Activated T-cell treated with anti-CD3 and anti-CD28 coated beads, Interleukin-2, amount 50 U/mL, for 72 hours (primary cell): Measurements from ENCODE around the gene HOXA13. TPM values are rescaled to one million over a fixed set of nuclear protein-coding genes. Genes with fewer than 3 reads are reported as not detected.

Experiments
- ATAC-seq, 2 donors: fragments of 150-1000 bp; cut with Tn5 transposase; replicated peaks in 1 of 2; 2 replicates each; pipeline ENCODE4 v1.10.0; 2021; ENCODE audit warnings: moderate library complexity in 2 of 2, mild to moderate bottlenecking in 1 of 2
- DNase-seq, 2 donors: peaks; one replicate each; pipeline ENCODE4 v3.0.0; 2021 to 2022; ENCODE audit warnings: mixed read lengths in 1 of 2
- H3K27ac Mint-ChIP-seq: one replicate; pipeline ENCODE4 v1.8.0; 2022; ENCODE audit warnings: mild to moderate bottlenecking, moderate library complexity, mixed read lengths
- H3K27me3 Mint-ChIP-seq: one replicate; pipeline ENCODE4 v1.8.0; 2022; ENCODE audit warnings: low read depth, mixed read lengths
- H3K36me3 Mint-ChIP-seq, 2 donors: one replicate each; pipeline ENCODE4 v1.8.0; 2022; ENCODE audit warnings: mixed read lengths in 2 of 2, mild to moderate bottlenecking in 1 of 2; ENCODE audit not compliant: insufficient read depth in 2 of 2
- H3K4me1 Mint-ChIP-seq: one replicate; pipeline ENCODE4 v1.8.0; 2022; ENCODE audit warnings: low read depth, mixed read lengths
- H3K4me3 Mint-ChIP-seq, 2 donors: one replicate each; pipeline ENCODE4 v1.8.0; 2022; ENCODE audit warnings: mild to moderate bottlenecking in 2 of 2, mixed read lengths in 2 of 2, moderate library complexity in 2 of 2
- H3K9me3 Mint-ChIP-seq, 2 donors: one replicate each; pipeline ENCODE4 v1.8.0; 2022; ENCODE audit warnings: mixed read lengths in 2 of 2
- total RNA-seq, 2 donors: library from RNA; stranded (reverse); gene quantifications; one replicate each; pipeline ENCODE4 v1.2.3, GENCODE V29; 2022

Gene HOXA13
- total RNA-seq, 2 donors from 2014 or later, result not detected

DNA sequence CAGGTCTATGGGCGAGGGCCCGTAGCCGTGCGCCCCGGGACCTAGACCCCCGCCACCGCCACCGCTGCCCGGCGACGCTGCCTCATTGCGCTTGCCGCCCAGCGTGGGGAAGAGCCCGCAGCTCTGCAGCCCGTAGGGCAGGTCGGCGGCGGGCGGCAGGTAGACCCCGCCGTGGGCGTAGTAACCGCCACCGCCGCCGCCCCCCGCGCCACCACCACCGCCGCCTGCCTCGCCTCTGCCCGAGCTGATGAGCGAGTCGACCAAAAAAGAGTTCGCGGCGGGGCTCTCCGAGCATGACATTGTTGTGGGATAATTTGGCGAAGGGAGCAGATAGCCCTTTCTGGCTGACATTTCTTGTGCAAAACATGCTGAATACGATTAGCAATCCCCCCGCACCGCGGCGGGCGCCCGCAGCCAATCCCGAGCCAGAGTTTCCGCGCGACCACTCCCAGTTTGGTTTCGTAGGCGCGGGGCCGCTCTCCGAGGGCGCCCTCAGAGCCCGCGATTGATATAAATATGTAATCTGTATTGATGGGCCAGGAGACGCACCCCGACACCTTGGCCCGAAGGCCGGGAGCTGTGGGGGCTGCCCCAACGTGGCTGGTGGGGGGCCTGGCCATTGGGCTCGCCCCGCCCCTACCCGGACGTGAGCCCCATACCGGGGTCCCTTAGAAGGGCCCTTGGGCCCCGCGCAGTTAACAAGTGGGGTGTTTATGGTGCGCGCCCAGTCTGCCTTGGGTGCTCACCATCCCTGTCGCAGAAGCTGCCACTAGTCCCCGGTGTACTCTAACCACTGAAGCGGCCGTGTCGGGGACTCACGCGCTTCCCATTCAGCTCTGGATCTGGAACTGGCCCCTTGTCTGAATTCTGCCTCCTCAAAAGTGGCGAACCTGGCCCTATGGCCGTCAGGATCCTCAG lies 25.7 kb downstream of the HOXA13 start, which contains the start of gene HOXA10:
HOXA10 (minus strand) TSS at position 365 of the 918 bp plus-strand sequence; CDS start at position 351, 14 bp downstream.
- Mint-ChIP-seq H3K27ac (no peak within 1 kb of the TSS), H3K9me3 (no peaks in the 10 kb centered on the region), H3K4me3 (peak within 1 kb of the TSS; percentile 66 to 74), H3K4me1 (peaks cover 17% of the 10 kb centered on the region), H3K36me3 (peaks cover 0 to 2% of the 10 kb centered on the region in 2 donors), H3K27me3 (peaks cover 67% of the 10 kb centered on the region)
- no peak for ATAC-seq
- no peak for DNase-seq

GRCh38 chr7:27173511-27173955 lies 26.4 kb downstream of the HOXA13 start:
- peak; percentile 52 to 55 for DNase-seq
- Mint-ChIP-seq H3K27ac (no peak overlapping the region), H3K36me3 (peaks cover 2% of the 10 kb centered on the region in 2 donors), H3K4me3 (peak overlapping the region; percentile 48 to 66), H3K4me1 (peaks cover 21% of the 10 kb centered on the region), H3K27me3 (peaks cover 66% of the 10 kb centered on the region), H3K9me3 (no peaks in the 10 kb centered on the region)
- peak; percentile 76 to 80 for ATAC-seq

- ATAC-seq (peak; percentile 31 to 32), DNase-seq (no peak)
- peak overlapping the region; percentile 48 to 50 for H3K4me3 Mint-ChIP-seq
- peaks cover 27% of the 10 kb centered on the region for H3K4me1 Mint-ChIP-seq
- peaks cover 66% of the 10 kb centered on the region for H3K27me3 Mint-ChIP-seq
- peaks cover 2 to 3% of the 10 kb centered on the region in 2 donors for H3K36me3 Mint-ChIP-seq
- no peaks in the 10 kb centered on the region for H3K9me3 Mint-ChIP-seq
- H3K27ac Mint-ChIP-seq, result no peak overlapping the region
Measured at GRCh38 chr7:27172823-27173510, 26.9 kb downstream of the HOXA13 start.

DNA sequence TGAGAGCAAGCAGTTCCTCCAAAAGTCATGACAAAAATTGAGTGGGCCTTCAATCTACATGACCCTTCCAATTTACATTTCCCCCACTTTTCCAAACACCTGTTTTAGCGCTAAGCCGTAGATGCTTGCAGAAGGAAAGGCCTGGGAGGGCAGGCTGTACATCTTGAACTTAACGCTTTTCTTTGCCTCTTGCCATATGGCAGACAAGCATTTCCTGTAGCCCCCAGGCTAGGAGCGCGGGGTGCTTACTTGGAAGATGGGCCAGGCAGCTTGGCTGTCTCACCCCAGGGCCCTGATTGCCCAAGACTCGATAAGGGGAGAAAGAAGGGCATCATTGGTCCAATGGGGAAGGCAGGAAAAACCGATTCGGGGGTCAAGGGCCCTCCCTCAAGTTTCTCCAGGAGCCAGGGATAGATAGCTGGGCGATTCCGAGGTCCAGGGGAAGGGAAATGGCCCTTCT lies 27.5 kb downstream of the HOXA13 start:
- H3K27ac Mint-ChIP-seq, result peak overlapping the region; percentile 2
- H3K4me3 Mint-ChIP-seq, result peak overlapping the region; percentile 68 to 72

GRCh38 chr7:27171637-27172314 lies 28.1 kb downstream of the HOXA13 start:
- Mint-ChIP-seq H3K9me3 (no peaks in the 10 kb centered on the region), H3K4me1 (peaks cover 34% of the 10 kb centered on the region), H3K4me3 (peak overlapping the region; percentile 68 to 72), H3K36me3 (peaks cover 2 to 3% of the 10 kb centered on the region in 2 donors), H3K27me3 (peaks cover 71% of the 10 kb centered on the region), H3K27ac (peak overlapping the region; percentile 2)
- ATAC-seq (no peak), DNase-seq (no peak)

More for the DNA sequence above, 27.5 kb downstream of the HOXA13 start:
- H3K36me3 Mint-ChIP-seq, result peaks cover 2 to 3% of the 10 kb centered on the region in 2 donors
- ATAC-seq (no peak), DNase-seq (no peak)
- H3K9me3 Mint-ChIP-seq, result no peaks in the 10 kb centered on the region
- H3K4me1 Mint-ChIP-seq, result peaks cover 30% of the 10 kb centered on the region
- H3K27me3 Mint-ChIP-seq, result peaks cover 66% of the 10 kb centered on the region

- H3K27me3 Mint-ChIP-seq, result peaks cover 72% of the 10 kb centered on the region
- no peak overlapping the region for H3K27ac Mint-ChIP-seq
- no peaks in the 10 kb centered on the region for H3K9me3 Mint-ChIP-seq
- DNase-seq, result no peak
- peak overlapping the region; percentile 5 to 72 for H3K4me3 Mint-ChIP-seq
- H3K36me3 Mint-ChIP-seq, result peaks cover 2 to 3% of the 10 kb centered on the region in 2 donors
- ATAC-seq, result no peak
- peaks cover 34% of the 10 kb centered on the region for H3K4me1 Mint-ChIP-seq
Measured at GRCh38 chr7:27171325-27171636, 28.6 kb downstream of the HOXA13 start.

GRCh38 chr7:27170426-27171324 lies 29.2 kb downstream of the HOXA13 start:
- Mint-ChIP-seq H3K4me3 (peak overlapping the region; percentile 2 to 5), H3K9me3 (no peaks in the 10 kb centered on the region), H3K36me3 (peaks cover 2 to 3% of the 10 kb centered on the region in 2 donors), H3K27me3 (peaks cover 73% of the 10 kb centered on the region), H3K4me1 (peaks cover 38% of the 10 kb centered on the region), H3K27ac (peak overlapping the region; percentile 76)
- ATAC-seq, result no peak
- DNase-seq, result no peak

- no peak for ATAC-seq
- H3K27me3 Mint-ChIP-seq, result peaks cover 67% of the 10 kb centered on the region
- peaks cover 2 to 3% of the 10 kb centered on the region in 2 donors for H3K36me3 Mint-ChIP-seq
- no peaks in the 10 kb centered on the region for H3K9me3 Mint-ChIP-seq
- H3K4me1 Mint-ChIP-seq, result peaks cover 41% of the 10 kb centered on the region
- H3K27ac Mint-ChIP-seq, result peak overlapping the region; percentile 76
- no peak for DNase-seq
- H3K4me3 Mint-ChIP-seq, result peak overlapping the region; percentile 40 to 69
Measured at GRCh38 chr7:27169658-27170425, 30.0 kb downstream of the HOXA13 start.

DNA sequence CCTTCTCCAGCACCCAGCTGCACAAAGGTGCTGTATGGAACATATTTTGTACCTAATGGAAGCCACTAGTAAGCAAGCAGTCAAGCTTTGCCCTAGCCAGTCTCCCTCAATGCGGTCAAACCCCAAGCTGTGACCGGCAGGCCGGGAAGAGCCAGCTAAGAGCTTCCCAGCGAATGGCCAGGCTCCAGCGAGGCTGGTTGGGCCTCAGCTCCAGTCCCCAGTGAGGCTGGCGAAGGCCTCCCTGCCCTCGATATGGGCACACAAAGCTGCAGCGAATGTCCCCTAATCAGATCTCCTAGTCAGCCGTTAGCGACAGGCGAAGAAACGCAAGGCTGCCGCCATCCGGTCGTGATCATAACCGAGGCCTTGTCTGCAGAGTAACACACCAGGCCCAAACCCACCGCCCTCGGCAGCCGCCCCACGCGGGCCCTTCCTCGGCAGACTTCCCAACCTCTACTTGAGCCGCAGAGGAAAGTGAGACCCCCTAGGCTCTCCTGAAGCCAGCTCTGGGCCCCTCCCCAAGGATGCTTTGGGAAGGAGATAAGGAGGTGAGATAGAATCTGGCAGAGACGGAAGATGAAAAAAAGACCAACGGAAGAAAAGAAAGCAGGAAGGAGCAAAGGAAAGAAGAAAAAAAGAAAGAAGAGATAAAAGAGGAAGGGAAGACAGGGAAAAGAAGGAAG lies 31.5 kb downstream of the HOXA13 start:
- Mint-ChIP-seq H3K4me1 (peaks cover 41% of the 10 kb centered on the region), H3K9me3 (no peaks in the 10 kb centered on the region), H3K27me3 (peaks cover 73% of the 10 kb centered on the region), H3K36me3 (peaks cover 2 to 3% of the 10 kb centered on the region in 2 donors), H3K27ac (peak overlapping the region; percentile 44), H3K4me3 (peak overlapping the region; percentile 31 to 66)
- DNase-seq, result peak; percentile 53 to 65
- ATAC-seq, result peak in 1 of 2 donors; percentile 47

DNA sequence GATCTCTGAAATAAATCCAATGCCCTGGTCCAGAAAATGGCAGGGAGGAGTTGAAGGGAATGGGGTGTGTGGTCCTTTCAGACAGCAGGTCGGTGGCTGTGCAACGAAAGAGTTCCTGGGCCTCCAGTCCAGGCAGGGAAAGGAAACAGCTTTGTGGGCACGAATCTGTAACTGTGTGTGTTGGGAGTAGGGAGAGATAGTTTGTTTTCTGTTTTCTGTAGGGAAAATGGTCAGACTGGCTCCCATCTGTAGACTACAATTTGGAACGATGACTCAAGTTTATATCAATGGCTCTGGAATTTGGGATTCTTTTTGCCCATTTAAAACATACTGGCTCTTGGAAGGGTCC lies 32.0 kb downstream of the HOXA13 start:
- no peak for DNase-seq
- no peaks in the 10 kb centered on the region for H3K9me3 Mint-ChIP-seq
- H3K36me3 Mint-ChIP-seq, result peaks cover 2 to 3% of the 10 kb centered on the region in 2 donors
- H3K27me3 Mint-ChIP-seq, result peaks cover 78% of the 10 kb centered on the region
- H3K4me1 Mint-ChIP-seq, result peaks cover 41% of the 10 kb centered on the region
- peak overlapping the region; percentile 41 for H3K27ac Mint-ChIP-seq
- no peak for ATAC-seq
- no peak overlapping the region for H3K4me3 Mint-ChIP-seq
